Tibial artery (tissue), 4 donors: ENCODE results near the gene CDO1.

Experiments
- DNase-seq, 2 donors: peaks; one replicate each; pipeline ENCODE4 v3.0.0-alpha.2; 2019
- H3K27ac ChIP-seq, 2 donors: fragments of 200-600 bp; sonication (generic) in 1 of 2; 1 replicate in 1 of 2; 2 replicates in 1 of 2; pipeline ENCODE4 v1.5.1; 2018 to 2019; ENCODE audit warnings: mild to moderate bottlenecking in 1 of 2
- H3K27me3 ChIP-seq, 2 donors: fragments of 200-600 bp; sonication (generic) in 1 of 2; one replicate each; pipeline versions ENCODE4 v1.5.1 to v1.6.0; 2016 to 2019
- H3K36me3 ChIP-seq, 3 donors: fragments of 200-600 bp; sonication (generic) in 2 of 3; one replicate each; pipeline ENCODE4 v1.5.1; 2016 to 2019; ENCODE audit warnings: mild to moderate bottlenecking in 2 of 3
- H3K4me1 ChIP-seq, 4 donors: fragments of 200-600 bp; sonication (generic) in 2 of 4; 1 replicate in 3 of 4; 2 replicates in 1 of 4; pipeline ENCODE4 v1.5.1; 2016 to 2019
- H3K4me3 ChIP-seq, 2 donors: fragments of 200-600 bp; sonication (generic) in 1 of 2; 1 replicate in 1 of 2; 2 replicates in 1 of 2; pipeline ENCODE4 v1.5.1; 2018 to 2019; ENCODE audit warnings: mild to moderate bottlenecking in 2 of 2
- H3K9me3 ChIP-seq, 3 donors: fragments of 200-600 bp; sonication (generic) in 1 of 3; one replicate each; pipeline ENCODE4 v1.5.1; 2016 to 2019
- intact Hi-C: fragments of 100-400 bp; cut with DNase I; formaldehyde crosslinking; loops from one replicate; pipeline ENCODE4 v1.15.0; 2023; ENCODE audit warnings: low total_unique reads
- TF ChIP-seq, protein P1 (sequence below), 2 experiments: fragments of 200-600 bp in 1 of 2; fragments of 450-650 bp in 1 of 2; IDR thresholded peaks; one replicate each; pipeline ENCODE4 v1.5.1; 2017 to 2019; ENCODE audit warnings: antibody characterized with exemption in 2 of 2, mild to moderate bottlenecking in 1 of 2, moderate library complexity in 1 of 2

CDO1 gene

GRCh38 chr5:115801152-115801551 lies 15.3 kb downstream of the CDO1 start:
- intact Hi-C loops, result no loop called here
- H3K4me3 ChIP-seq, result no peak overlapping the region
- H3K27me3 ChIP-seq, result no peaks in the 10 kb centered on the region
- no peak overlapping the region for H3K27ac ChIP-seq
- TF ChIP-seq, protein P1, sequence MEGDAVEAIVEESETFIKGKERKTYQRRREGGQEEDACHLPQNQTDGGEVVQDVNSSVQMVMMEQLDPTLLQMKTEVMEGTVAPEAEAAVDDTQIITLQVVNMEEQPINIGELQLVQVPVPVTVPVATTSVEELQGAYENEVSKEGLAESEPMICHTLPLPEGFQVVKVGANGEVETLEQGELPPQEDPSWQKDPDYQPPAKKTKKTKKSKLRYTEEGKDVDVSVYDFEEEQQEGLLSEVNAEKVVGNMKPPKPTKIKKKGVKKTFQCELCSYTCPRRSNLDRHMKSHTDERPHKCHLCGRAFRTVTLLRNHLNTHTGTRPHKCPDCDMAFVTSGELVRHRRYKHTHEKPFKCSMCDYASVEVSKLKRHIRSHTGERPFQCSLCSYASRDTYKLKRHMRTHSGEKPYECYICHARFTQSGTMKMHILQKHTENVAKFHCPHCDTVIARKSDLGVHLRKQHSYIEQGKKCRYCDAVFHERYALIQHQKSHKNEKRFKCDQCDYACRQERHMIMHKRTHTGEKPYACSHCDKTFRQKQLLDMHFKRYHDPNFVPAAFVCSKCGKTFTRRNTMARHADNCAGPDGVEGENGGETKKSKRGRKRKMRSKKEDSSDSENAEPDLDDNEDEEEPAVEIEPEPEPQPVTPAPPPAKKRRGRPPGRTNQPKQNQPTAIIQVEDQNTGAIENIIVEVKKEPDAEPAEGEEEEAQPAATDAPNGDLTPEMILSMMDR (IDR thresholded peaks at IDR 0.05), result no peak
- no peaks in the 10 kb centered on the region for H3K9me3 ChIP-seq
- no peak for DNase-seq
- H3K36me3 ChIP-seq, result peaks cover 0 to 4% (median 0%) of the 10 kb centered on the region in 3 donors
- no peaks in the 10 kb centered on the region for H3K4me1 ChIP-seq

DNA sequence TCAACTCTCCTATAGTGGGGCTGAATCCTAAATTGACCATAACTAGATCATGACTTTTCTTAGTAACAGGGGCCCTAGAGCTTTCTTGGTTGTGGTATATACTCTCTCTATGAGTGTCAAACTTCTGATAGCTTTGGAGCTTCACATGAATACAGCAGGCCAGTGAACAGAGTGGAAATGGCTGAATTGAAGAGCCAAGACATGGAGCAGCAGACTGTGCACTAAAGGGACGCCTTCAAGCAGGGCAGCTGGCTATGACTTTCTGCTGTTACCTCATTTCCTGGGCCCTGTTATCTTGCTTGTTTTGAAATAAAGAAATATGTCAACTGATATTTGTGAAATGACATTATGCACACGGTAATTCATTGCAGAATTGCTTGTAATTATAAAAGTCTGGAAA lies 16.4 kb downstream of the CDO1 start:
- DNase-seq, result no peak
- no peaks in the 10 kb centered on the region for H3K4me1 ChIP-seq
- H3K4me3 ChIP-seq, result no peak overlapping the region
- no peaks in the 10 kb centered on the region for H3K9me3 ChIP-seq
- H3K27ac ChIP-seq, result no peak overlapping the region
- H3K27me3 ChIP-seq, result no peaks in the 10 kb centered on the region
- TF ChIP-seq, protein P1 (IDR thresholded peaks at IDR 0.05), result no peak
- peaks cover 0 to under 1% (median 0%) of the 10 kb centered on the region in 3 donors for H3K36me3 ChIP-seq
- intact Hi-C loops, result no loop called here

DNA sequence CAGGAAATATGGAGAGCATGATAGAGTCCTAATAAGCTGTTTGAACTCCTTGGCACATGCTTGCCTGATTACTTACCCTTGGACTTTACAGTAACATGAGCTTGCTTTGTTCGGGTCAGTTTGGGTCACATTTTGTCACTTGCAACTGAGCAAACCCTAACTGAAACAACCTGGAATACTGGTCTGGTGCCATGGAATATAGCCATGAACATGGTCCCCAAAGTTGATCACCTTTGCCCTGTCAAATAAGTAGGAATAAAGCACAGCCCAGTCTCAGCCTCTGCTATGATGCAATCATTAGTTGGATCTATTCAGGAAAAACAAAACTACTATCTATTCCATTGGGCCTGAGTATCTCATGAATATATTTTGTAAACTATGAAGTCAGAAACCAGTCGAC lies 18.2 kb downstream of the CDO1 start:
- DNase-seq, result no peak
- H3K4me3 ChIP-seq, result no peak overlapping the region
- no peaks in the 10 kb centered on the region for H3K4me1 ChIP-seq
- no peaks in the 10 kb centered on the region for H3K9me3 ChIP-seq
- TF ChIP-seq, protein P1 (IDR thresholded peaks at IDR 0.05), result no peak
- H3K36me3 ChIP-seq, result no peaks in the 10 kb centered on the region
- H3K27me3 ChIP-seq, result no peaks in the 10 kb centered on the region
- H3K27ac ChIP-seq, result no peak overlapping the region
- intact Hi-C loops, result no loop called here

DNA sequence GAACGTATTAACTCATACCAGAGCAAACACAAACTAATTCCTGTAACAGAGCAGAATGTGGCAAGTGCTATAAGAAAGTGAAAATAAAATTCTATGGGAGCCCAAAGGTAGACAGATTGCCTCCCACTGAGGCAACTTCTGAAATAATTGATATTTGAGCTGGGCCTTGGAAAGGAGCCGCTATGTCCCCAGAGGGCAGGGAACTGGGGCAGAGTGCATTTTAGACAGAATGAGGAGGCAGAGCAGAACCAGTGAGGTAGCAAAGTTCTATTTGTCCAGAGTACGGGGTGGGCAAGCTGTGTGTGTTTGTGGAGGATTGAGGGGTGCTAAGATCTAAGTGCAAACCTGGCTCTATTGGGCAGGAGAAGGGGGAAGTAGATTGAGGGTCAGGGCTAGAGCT lies 19.8 kb downstream of the CDO1 start:
- intact Hi-C loops, result no loop called here
- no peak for DNase-seq
- H3K9me3 ChIP-seq, result no peaks in the 10 kb centered on the region
- no peak overlapping the region for H3K4me3 ChIP-seq
- no peak overlapping the region for H3K27ac ChIP-seq
- H3K36me3 ChIP-seq, result no peaks in the 10 kb centered on the region
- TF ChIP-seq, protein P1 (IDR thresholded peaks at IDR 0.05), result no peak
- H3K27me3 ChIP-seq, result peaks cover 0 to 2% of the 10 kb centered on the region in 2 donors
- H3K4me1 ChIP-seq, result no peaks in the 10 kb centered on the region

GRCh38 chr5:115795700-115796099 lies 20.8 kb downstream of the CDO1 start:
- Histone ChIP-seq H3K27ac (no peak overlapping the region), H3K4me1 (no peaks in the 10 kb centered on the region), H3K27me3 (peaks cover 0 to 3% of the 10 kb centered on the region in 2 donors), H3K36me3 (no peaks in the 10 kb centered on the region), H3K4me3 (no peak overlapping the region), H3K9me3 (no peaks in the 10 kb centered on the region)
- intact Hi-C loops, result no loop called here
- TF ChIP-seq, protein P1 (IDR thresholded peaks at IDR 0.05), result no peak
- DNase-seq, result no peak

- no peak for DNase-seq
- H3K9me3 ChIP-seq, result no peaks in the 10 kb centered on the region
- H3K27ac ChIP-seq, result no peak overlapping the region
- peaks cover 0 to 3% of the 10 kb centered on the region in 2 donors for H3K27me3 ChIP-seq
- TF ChIP-seq, protein P1 (IDR thresholded peaks at IDR 0.05), result no peak
- H3K4me1 ChIP-seq, result no peaks in the 10 kb centered on the region
- intact Hi-C loops, result no loop called here
- H3K4me3 ChIP-seq, result no peak overlapping the region
- no peaks in the 10 kb centered on the region for H3K36me3 ChIP-seq
Observed at GRCh38 chr5:115788440-115788839, 28.0 kb downstream of the CDO1 start.
